ENCODE results near the gene NMT1.

Gene NMT1

GRCh38 chr17:45127548-45128300 lies 66.6 kb downstream of the NMT1 start (continued):
- peak; percentile 69; the same call in 1 of the 2 replicates for TF ChIP-seq PRDM10 (tag by site-specific recombination; IDR thresholded peaks at IDR 0.05)
- no peak for TF ChIP-seq KLF16 (tag by site-specific recombination; IDR thresholded peaks at IDR 0.05)
- no peak for TF ChIP-seq ZNF37A (tag by site-specific recombination; IDR thresholded peaks at IDR 0.05)
- no peak for TF ChIP-seq ZNF248 (tag by site-specific recombination; IDR thresholded peaks at IDR 0.05)
- peak; percentile 78 for TF ChIP-seq ZBTB20 (tag by site-specific recombination; IDR thresholded peaks at IDR 0.05)
- TF ChIP-seq BCL11B (tag by site-specific recombination; IDR thresholded peaks at IDR 0.05; ENCODE audit: low read depth) = no peak
- TF ChIP-seq TSHZ1 (tag by site-specific recombination; IDR thresholded peaks at IDR 0.05; ENCODE audit: borderline replicate concordance) = no peak
- TF ChIP-seq GLIS1 (tag by site-specific recombination; IDR thresholded peaks at IDR 0.05) = 0 out of 2 replicates have a peak, but pooled peaks have one; percentile 27
- no peak for TF ChIP-seq ZNF561 (tag by site-specific recombination; IDR thresholded peaks at IDR 0.05; ENCODE audit: borderline replicate concordance)
- no peak for TF ChIP-seq ZNF555 (tag by site-specific recombination; conservative IDR thresholded peaks at IDR 0.05)
- peak; percentile 55; the same call in 1 of the 2 replicates for TF ChIP-seq ZBTB17 (tag by site-specific recombination; IDR thresholded peaks at IDR 0.05)
- peak; percentile 48; the same call in 1 of the 2 replicates for TF ChIP-seq KLF7 (tag by site-specific recombination; IDR thresholded peaks at IDR 0.05; ENCODE audit: borderline replicate concordance)
- TF ChIP-seq ZNF202 (tag by site-specific recombination; IDR thresholded peaks at IDR 0.05; ENCODE audit: borderline replicate concordance) = no peak
- TF ChIP-seq ZNF518A (tag by site-specific recombination; conservative IDR thresholded peaks at IDR 0.05; ENCODE audit: low read depth) = no peak
- TF ChIP-seq ZNF148 (tag by site-specific recombination; IDR thresholded peaks at IDR 0.05; ENCODE audit: borderline replicate concordance) = no peak
- TF ChIP-seq ZNF354C (tag by site-specific recombination; IDR thresholded peaks at IDR 0.05; ENCODE audit: borderline replicate concordance, low read depth) = no peak
- no peak for TF ChIP-seq ZFP37 (tag by site-specific recombination; IDR thresholded peaks at IDR 0.05)
- TF ChIP-seq ZNF398 (tag by site-specific recombination; IDR thresholded peaks at IDR 0.05) = peak; percentile 96
- TF ChIP-seq ZBTB8A (tag by site-specific recombination; IDR thresholded peaks at IDR 0.05) = peak; percentile 55; the same call in 1 of the 2 replicates
- TF ChIP-seq ZNF600 (tag by site-specific recombination; IDR thresholded peaks at IDR 0.05) = peak; percentile 86
- TF ChIP-seq ZNF266 (tag by site-specific recombination; IDR thresholded peaks at IDR 0.05; ENCODE audit: low read depth) = no peak
- TF ChIP-seq ZSCAN30 (tag by site-specific recombination; IDR thresholded peaks at IDR 0.05) = no peak

Measured in HEK293 (cell line).